ENCODE results near the gene DOCK4. TPM values are rescaled to one million over a fixed set of nuclear protein-coding genes. Genes with fewer than 3 reads are reported as not detected.

DOCK4 gene
- total and polyA plus RNA-seq, 2 of the 8 experiments (the other 6 are each of a cell fraction or from before 2014, with no cell fraction given) = 5.1 to 23.6 TPM

- TF ChIP-seq TAF1 (IDR thresholded peaks at IDR 0.05; ENCODE audit: low read depth, low read length) (no peak), EP300 (IDR thresholded peaks at IDR 0.05; ENCODE audit: borderline replicate concordance in 1 of 2, low read depth in 2 of 2, low read length in 2 of 2) (no peak), SIN3A (conservative IDR thresholded peaks at IDR 0.05 in 1 of 2, IDR thresholded peaks at IDR 0.05 in 1 of 2; ENCODE audit: low read depth in 1 of 2, low read length in 2 of 2) (no peak), CBX5 (IDR thresholded peaks at IDR 0.05; ENCODE audit: low read depth, low read length) (no peak), MAX (IDR thresholded peaks at IDR 0.05) (no peak), NRF1 (IDR thresholded peaks at IDR 0.05; ENCODE audit: low read depth, low read length) (no peak)
Observed at GRCh38 chr7:112073530-112073929, 132.7 kb downstream of the DOCK4 start (continued).

Data from H1 (cell line).